Upper lobe of left lung (tissue), 6 donors: ENCODE data around the gene SGK2. TPM values are rescaled to one million over a fixed set of nuclear protein-coding genes. Genes with fewer than 3 reads are reported as not detected.
A peak's percentile ranks its signal among the peaks of the same experiment; 100 is the strongest.
"Not testable (repeated sequence)": the region's sequence is repeated elsewhere in the genome, so short reads cannot be mapped to it uniquely, and the experiment has no call there.

Source experiments
- ATAC-seq, 2 donors: fragments of 200-7000 bp; cut with Tn5 transposase; one replicate each; pipeline ENCODE4 v1.9.1; 2022; ENCODE audit warnings: mild to moderate bottlenecking in 2 of 2, moderate library complexity in 2 of 2; ENCODE audit not compliant: low FRiP score in 2 of 2
- DNase-seq, 2 donors: peaks; one replicate each; pipeline ENCODE4 v3.0.0-alpha.2; 2019 to 2020
- H3K27ac ChIP-seq, 4 donors: fragments of 200-600 bp; sonication (generic); one replicate each; pipeline ENCODE4 v1.5.1; 2016 to 2019
- H3K27me3 ChIP-seq, 4 donors: fragments of 200-600 bp; sonication (generic); one replicate each; pipeline ENCODE4 v1.5.1; 2017 to 2019
- H3K36me3 ChIP-seq, 4 donors: fragments of 200-600 bp; sonication (generic); one replicate each; pipeline ENCODE4 v1.5.1; 2016 to 2019
- H3K4me1 ChIP-seq, 4 donors: fragments of 200-600 bp; sonication (generic); one replicate each; pipeline ENCODE4 v1.5.1; 2018 to 2019
- H3K4me3 ChIP-seq, 4 donors: fragments of 200-600 bp; sonication (generic); one replicate each; pipeline ENCODE4 v1.5.1; 2017 to 2019; ENCODE audit warnings: mild to moderate bottlenecking in 2 of 4, moderate library complexity in 1 of 4
- H3K9me3 ChIP-seq, 4 donors: fragments of 200-600 bp; sonication (generic); one replicate each; pipeline ENCODE4 v1.5.1; 2018 to 2019
- EP300 ChIP-seq, 4 donors: sonication (generic); formaldehyde crosslinking; IDR thresholded peaks; one replicate each; pipeline ENCODE4 v1.5.1; 2017; ENCODE audit warnings: antibody characterized with exemption in 4 of 4, control low read depth in 2 of 4
- POLR2A ChIP-seq, 4 donors: fragments of 450-650 bp; IDR thresholded peaks; one replicate each; pipeline ENCODE4 v1.5.1; 2016 to 2017; ENCODE audit warnings: antibody characterized with exemption in 4 of 4, mild to moderate bottlenecking in 2 of 4
- POLR2AphosphoS5 ChIP-seq, 2 donors: sonication (generic); formaldehyde crosslinking; IDR thresholded peaks; one replicate each; pipeline ENCODE4 v1.5.1; 2017; ENCODE audit warnings: antibody characterized with exemption in 2 of 2
- WGBS, 2 donors: methylation state at CpG; one replicate each; pipeline ENCODE4 v1.1.5; 2017 to 2018; 5-methylcytosine and 5-hydroxymethylcytosine counted together
- total RNA-seq, 6 donors: library from RNA; depleted of rRNA in 4 of 6; stranded (reverse); fragments of >200 nt in 4 of 6; gene quantifications; one replicate each; pipeline versions ENCODE4 v1.1.0 to v1.2.1, GENCODE V29; 2016 to 2021
- TF ChIP-seq, protein P1 (sequence below), 6 experiments: fragments of 450-650 bp in 4 of 6; fragments of 200-600 bp in 2 of 6; sonication (generic) in 2 of 6; IDR thresholded peaks; one replicate each; pipeline ENCODE4 v1.5.1; 2016 to 2019; ENCODE audit warnings: antibody characterized with exemption in 6 of 6
- donor health status: DM: no; HTN: no; CAD: no; lungs with moderate emphysema.
- donor health status: DM: no; HTN: yes; CAD: no; lungs with severe emphysema.

SGK2 gene
- total RNA-seq, 6 donors from 2014 or later = 0.91 to 1.9 (median 1.1) TPM

DNA sequence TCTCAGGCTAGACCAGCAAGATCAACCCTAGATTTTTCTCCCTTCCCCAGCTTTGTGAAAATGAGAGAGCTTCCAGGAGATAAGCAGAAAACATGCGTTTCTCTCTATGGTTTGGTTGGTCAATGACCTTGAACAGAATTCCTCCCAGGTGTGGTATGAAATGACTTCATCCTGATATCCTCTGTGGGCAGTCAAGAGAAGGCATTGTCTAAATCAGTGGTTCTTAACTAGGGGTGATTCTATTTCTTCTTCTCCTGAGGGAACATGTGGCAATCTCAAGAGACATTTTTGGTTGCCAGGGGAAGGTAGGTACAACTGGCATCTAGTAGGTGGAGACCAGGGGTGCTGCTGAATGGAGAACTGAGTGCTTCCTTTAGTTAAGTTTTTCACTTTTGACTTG, 44.3 kb downstream of the SGK2 start:
- H3K27me3 ChIP-seq = no peaks in the 10 kb centered on the region
- H3K4me1 ChIP-seq = no peaks in the 10 kb centered on the region
- DNase-seq (no peak), ATAC-seq (no peak)
- no peaks in the 10 kb centered on the region for H3K9me3 ChIP-seq
- H3K36me3 ChIP-seq = peaks cover 9 to 59% (median 38%) of the 10 kb centered on the region in 4 donors
- WGBS, 2 donors = 88% methylated on average over 1 of the region's 1 CpG
- no peak overlapping the region for H3K4me3 ChIP-seq
- no peak overlapping the region for H3K27ac ChIP-seq
- TF ChIP-seq, protein P1, sequence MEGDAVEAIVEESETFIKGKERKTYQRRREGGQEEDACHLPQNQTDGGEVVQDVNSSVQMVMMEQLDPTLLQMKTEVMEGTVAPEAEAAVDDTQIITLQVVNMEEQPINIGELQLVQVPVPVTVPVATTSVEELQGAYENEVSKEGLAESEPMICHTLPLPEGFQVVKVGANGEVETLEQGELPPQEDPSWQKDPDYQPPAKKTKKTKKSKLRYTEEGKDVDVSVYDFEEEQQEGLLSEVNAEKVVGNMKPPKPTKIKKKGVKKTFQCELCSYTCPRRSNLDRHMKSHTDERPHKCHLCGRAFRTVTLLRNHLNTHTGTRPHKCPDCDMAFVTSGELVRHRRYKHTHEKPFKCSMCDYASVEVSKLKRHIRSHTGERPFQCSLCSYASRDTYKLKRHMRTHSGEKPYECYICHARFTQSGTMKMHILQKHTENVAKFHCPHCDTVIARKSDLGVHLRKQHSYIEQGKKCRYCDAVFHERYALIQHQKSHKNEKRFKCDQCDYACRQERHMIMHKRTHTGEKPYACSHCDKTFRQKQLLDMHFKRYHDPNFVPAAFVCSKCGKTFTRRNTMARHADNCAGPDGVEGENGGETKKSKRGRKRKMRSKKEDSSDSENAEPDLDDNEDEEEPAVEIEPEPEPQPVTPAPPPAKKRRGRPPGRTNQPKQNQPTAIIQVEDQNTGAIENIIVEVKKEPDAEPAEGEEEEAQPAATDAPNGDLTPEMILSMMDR (IDR thresholded peaks at IDR 0.05) = no peak
- no peak for TF ChIP-seq EP300 (IDR thresholded peaks at IDR 0.05)
- TF ChIP-seq POLR2AphosphoS5 (IDR thresholded peaks at IDR 0.05) = no peak
- TF ChIP-seq POLR2A (IDR thresholded peaks at IDR 0.05) = no peak

DNA sequence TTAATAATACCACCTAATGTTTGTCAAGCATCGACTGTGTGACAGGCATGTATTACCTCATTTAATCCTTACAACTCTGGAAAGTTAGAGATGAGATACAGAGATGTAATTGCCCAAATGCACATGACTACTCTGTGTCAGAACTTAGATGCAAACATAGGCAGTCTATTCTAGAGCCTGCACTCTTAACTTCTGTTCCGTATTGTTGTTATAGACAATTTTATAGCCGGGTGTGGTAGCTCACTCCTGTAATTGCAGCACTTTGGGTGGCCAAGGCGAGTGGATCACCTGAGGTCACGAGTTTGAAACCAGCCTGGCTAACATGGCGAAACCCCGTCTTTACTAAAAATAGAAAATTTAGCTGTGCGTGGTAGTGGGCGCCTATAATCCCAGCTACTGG, 46.9 kb downstream of the SGK2 start:
- Histone ChIP-seq H3K27me3 (no peaks in the 10 kb centered on the region), H3K4me3 (no peak overlapping the region), H3K9me3 (no peaks in the 10 kb centered on the region), H3K27ac (no peak overlapping the region), H3K4me1 (no peaks in the 10 kb centered on the region), H3K36me3 (peaks cover 9 to 41% (median 21%) of the 10 kb centered on the region in 4 donors)
- ATAC-seq (no peak), DNase-seq (no peak)
- WGBS, 2 donors = 94 to 97% methylated on average over 9 of the region's 9 CpGs
- TF ChIP-seq, protein P1 (IDR thresholded peaks at IDR 0.05) = no peak
- TF ChIP-seq EP300 (IDR thresholded peaks at IDR 0.05) (no peak), POLR2AphosphoS5 (IDR thresholded peaks at IDR 0.05) (no peak), POLR2A (IDR thresholded peaks at IDR 0.05) (no peak)

DNA sequence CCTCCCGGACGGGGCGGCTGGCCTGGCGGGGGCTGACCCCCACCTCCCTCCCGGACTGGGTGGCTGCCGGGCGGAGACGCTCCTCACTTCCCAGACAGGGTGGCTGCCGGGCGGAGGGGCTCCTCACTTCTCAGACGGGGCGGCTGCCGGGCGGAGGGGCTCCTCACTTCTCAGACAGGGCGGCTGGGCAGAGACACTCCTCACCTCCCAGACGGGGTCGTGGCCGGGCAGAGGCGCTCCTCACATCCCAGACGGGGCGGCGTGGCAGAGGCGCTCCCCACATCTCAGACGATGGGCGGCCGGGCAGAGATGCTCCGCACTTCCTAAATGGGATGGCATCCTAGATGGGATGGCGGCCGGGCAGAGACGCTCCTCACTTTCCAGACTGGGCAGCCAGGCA, 48.5 kb downstream of the SGK2 start:
- WGBS, 2 donors = 98 to 100% methylated on average over 1 to 16 of the region's 30 CpGs
- not testable (repeated sequence) for H3K27ac ChIP-seq, H3K9me3 ChIP-seq, ATAC-seq, H3K4me1 ChIP-seq, H3K4me3 ChIP-seq, H3K27me3 ChIP-seq
- peaks cover 9 to 46% (median 21%) of the 10 kb centered on the region in 4 donors for H3K36me3 ChIP-seq
- peak in 1 of 2 donors; percentile 68 for DNase-seq

DNA sequence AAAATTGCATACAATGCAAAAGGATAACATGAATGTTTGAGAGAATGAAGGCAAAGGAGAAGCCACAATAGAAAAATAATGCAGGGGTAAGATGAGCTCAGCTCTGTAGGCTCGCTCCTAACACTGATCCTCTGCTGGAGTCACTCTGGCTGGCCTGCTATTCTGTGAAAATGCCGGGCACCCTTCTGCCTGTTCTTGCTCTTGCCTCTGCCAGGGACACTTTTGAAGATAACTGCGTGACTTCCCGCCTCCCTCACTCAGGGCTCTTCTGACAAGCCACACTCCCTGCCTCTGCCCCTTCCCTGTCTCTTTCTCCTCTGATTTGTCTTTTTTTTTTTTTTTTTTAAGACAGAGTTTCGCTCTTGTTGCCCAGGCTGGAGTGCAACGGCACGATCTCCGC, 72.8 kb downstream of the SGK2 start:
- 92 to 96% methylated on average over 8 of the region's 8 CpGs for WGBS, 2 donors
- H3K4me3 ChIP-seq = no peak overlapping the region

More for the DNA sequence above, 72.8 kb downstream of the SGK2 start:
- no peaks in the 10 kb centered on the region for H3K9me3 ChIP-seq
- no peak overlapping the region for H3K27ac ChIP-seq
- peaks cover 0 to 71% (median 25%) of the 10 kb centered on the region in 4 donors for H3K36me3 ChIP-seq
- no peaks in the 10 kb centered on the region for H3K4me1 ChIP-seq
- DNase-seq (no peak), ATAC-seq (no peak)
- TF ChIP-seq EP300 (IDR thresholded peaks at IDR 0.05) (no peak), POLR2AphosphoS5 (IDR thresholded peaks at IDR 0.05) (no peak), POLR2A (IDR thresholded peaks at IDR 0.05) (no peak)
- TF ChIP-seq, protein P1 (IDR thresholded peaks at IDR 0.05) = no peak
- no peaks in the 10 kb centered on the region for H3K27me3 ChIP-seq

Other genes with a start within 250 kb of the SGK2 start
- 100 to 1,000 TPM in 1 of 6 donors, 10 to 100 TPM in 5; 48.4 to 147 (median 93.2) TPM for gene SRSF6, start 101.1 kb upstream of the SGK2 start, total RNA-seq
- gene L3MBTL1, start 51.3 kb upstream of the SGK2 start, total RNA-seq = 10 to 100 TPM in 3 of 6 donors, 1 to 10 TPM in 3; 4.9 to 50.3 (median 11.3) TPM
- gene IFT52, start 31.9 kb downstream of the SGK2 start, total RNA-seq = 10 to 100 TPM; 16.8 to 25.2 (median 18.5) TPM
- 1 to 10 TPM in 4 of 6 donors, under 1 TPM in 2; under 0.01 to 3.5 (median 1.4) TPM for gene MYBL2, start 108.1 kb downstream of the SGK2 start, total RNA-seq
- gene GTSF1L, start 168.0 kb downstream of the SGK2 start, total RNA-seq = not detected